Sigmoid colon (tissue), 3 donors: ENCODE data around the gene PPP6R3.

ENCODE experiments used
- CTCF ChIP-seq, 4 experiments: fragments of 450-650 bp in 3 of 4; fragments of 200-600 bp in 1 of 4; IDR thresholded peaks; one replicate each; pipeline ENCODE4 v1.5.1; 2016 to 2019; ENCODE audit warnings: antibody characterized with exemption in 4 of 4, mild to moderate bottlenecking in 3 of 4, moderate library complexity in 2 of 4
- POLR2A ChIP-seq, 2 donors: fragments of 450-650 bp; IDR thresholded peaks; one replicate each; pipeline ENCODE4 v1.6.1; 2016; ENCODE audit warnings: antibody characterized with exemption in 2 of 2, mild to moderate bottlenecking in 2 of 2, moderate library complexity in 2 of 2

DNA sequence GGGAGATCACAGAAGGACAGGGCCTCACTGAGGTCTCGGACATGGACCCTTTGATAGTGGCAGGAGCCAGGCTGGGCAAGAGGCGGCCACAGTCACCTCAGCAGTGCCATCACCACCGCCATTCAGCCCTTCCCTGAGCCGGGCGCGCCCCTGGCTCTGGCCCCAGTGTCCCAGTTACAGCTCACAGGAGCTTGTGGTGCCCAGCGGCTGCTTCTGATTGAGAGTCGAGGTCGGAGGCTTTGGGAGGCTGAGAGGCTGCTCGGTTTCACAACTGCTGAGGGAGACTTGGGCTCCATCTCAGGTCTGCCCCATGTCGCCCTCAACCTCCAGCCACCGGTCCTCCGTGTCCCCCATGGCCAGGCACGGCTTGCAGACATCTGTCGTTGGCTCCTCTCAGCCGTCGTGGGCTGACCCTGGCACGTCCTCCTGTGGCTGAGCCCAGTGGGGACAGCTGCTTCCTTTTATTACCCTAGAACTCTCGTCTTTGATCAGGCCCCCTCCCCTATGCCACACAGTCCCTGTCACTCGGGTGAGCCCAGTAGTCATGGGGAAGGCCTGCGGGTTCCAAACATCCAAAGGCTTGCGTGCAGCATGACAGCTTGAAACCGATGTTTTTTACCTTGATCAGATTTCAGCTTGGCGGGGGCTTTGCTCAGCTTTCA lies 28.4 kb upstream of the PPP6R3 start:
- no peak for TF ChIP-seq CTCF (IDR thresholded peaks at IDR 0.05)
- TF ChIP-seq POLR2A (IDR thresholded peaks at IDR 0.05), result no peak
